GM04504 (cell line): Measurements from ENCODE around the gene OLA1.

Experiments
- DNase-seq: peaks from one replicate; pipeline ENCODE4 v3.0.0-alpha.2; 2012; ENCODE audit warnings: low read depth

OLA1 gene

GRCh38 chr2:174035117-174035635 is 213.2 kb downstream of the OLA1 start:
- no peak for DNase-seq

- no peak for DNase-seq
Observed at GRCh38 chr2:174033163-174033550, 215.2 kb downstream of the OLA1 start.

- no peak for DNase-seq
Observed at GRCh38 chr2:174031226-174031625, 217.1 kb downstream of the OLA1 start.

DNA sequence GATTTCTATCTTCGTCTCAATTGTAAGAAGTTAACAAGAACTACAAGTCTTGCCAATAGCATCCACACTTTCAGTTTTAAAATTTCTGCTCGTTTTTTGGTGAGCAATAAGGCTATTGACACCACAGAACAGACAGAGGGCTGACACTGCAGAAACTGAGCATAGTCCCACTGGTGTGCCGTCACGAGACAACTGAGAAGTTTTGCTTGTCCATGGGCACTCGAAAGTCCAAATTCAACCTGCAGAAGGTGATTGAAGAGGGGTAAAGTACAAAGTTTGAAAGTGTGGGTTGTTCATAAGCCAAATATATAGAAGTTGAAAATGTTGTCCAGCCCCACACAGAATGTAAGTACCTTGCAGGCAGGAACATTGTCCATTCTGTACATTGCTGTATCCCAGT is 219.4 kb downstream of the OLA1 start:
- DNase-seq = no peak

DNA sequence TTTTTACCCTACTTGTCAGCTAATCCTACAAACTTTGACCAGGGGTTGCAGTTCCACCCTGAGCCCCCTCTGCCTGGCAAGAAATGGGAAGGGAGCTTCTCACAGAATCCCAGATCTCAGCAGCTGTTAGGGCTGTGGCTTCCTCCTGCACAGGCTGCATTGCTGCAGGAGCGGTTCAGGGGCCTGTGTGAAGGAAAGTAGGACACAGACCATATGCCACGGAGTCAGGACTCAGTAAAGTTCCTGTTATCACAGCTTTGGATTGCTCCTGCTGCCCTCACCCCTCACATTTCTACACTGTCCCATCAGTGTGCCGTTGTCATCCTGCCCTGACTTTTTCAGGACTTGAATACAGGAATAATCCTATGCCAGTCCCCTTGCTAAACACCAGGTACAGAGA is 220.4 kb downstream of the OLA1 start:
- no peak for DNase-seq

GRCh38 chr2:174026122-174026845 is 222.0 kb downstream of the OLA1 start:
- no peak for DNase-seq

GRCh38 chr2:174025271-174026121 is 222.8 kb downstream of the OLA1 start:
- peak; percentile 92 for DNase-seq

DNA sequence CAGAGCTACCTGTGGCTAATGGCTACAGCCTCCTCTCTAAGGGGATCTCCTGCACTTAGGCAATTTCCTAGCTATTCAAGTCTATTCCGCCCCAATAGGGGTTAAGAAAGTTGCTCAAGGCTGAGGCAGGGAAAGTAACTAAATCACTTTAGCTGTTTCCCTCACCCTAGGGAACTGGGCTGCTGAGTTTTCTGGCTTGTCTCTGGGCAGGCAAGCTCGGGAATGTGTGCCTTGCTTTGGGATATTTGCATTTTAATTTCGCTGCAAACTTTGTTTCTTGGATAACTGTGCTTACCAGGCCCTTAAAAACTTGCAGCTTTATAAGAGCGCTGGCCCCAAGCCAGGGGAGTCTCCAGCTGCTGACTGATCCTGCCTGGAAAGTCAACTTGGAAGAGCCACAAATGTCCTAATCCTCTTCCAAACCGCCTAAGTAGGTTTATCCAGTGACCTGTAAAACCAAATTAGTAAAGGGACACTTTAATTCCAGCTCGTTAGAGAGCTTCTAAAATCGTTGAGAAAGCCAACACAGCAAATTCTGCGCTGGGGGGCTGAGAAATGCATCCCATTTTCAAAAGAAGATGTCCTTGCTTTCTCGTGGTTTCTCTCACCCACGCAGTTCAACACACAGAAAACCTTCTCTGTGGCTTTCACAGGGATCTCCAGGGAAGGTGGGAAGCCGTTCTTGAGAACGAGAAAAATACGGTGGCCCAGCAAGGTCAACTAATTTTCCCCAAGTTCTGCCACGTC is 223.6 kb downstream of the OLA1 start:
- peak; percentile 73 for DNase-seq

GRCh38 chr2:174023591-174024523 is 224.5 kb downstream of the OLA1 start:
- peak; percentile 82 for DNase-seq
